KMS-11 (cell line): Measurements from ENCODE around the gene COL1A2.

Experiments used
- H2AFZ ChIP-seq: fragments of 200-600 bp; sonication (generic); 2 replicates; pipeline ENCODE4 v1.6.1; 2016; ENCODE audit warnings: antibody characterized with exemption, mixed run types, low read depth
- H3K27ac ChIP-seq: fragments of 200-600 bp; sonication (generic); 2 replicates; pipeline ENCODE4 v1.6.1; 2016; ENCODE audit warnings: mild to moderate bottlenecking, mixed run types
- H3K27me3 ChIP-seq: fragments of 200-600 bp; sonication (generic); 2 replicates; pipeline ENCODE4 v1.6.1; 2017; ENCODE audit warnings: mild to moderate bottlenecking, low read depth, mixed run types, moderate library complexity; ENCODE audit not compliant: insufficient read depth
- H3K36me3 ChIP-seq: fragments of 200-600 bp; sonication (generic); 2 replicates; pipeline ENCODE4 v1.6.1; 2017; ENCODE audit warnings: mild to moderate bottlenecking, mixed run types; ENCODE audit not compliant: insufficient read depth
- H3K4me1 ChIP-seq: fragments of 200-600 bp; sonication (generic); 2 replicates; pipeline ENCODE4 v1.6.1; 2016; ENCODE audit warnings: mild to moderate bottlenecking, low read depth, mixed run types; ENCODE audit not compliant: poor library complexity, severe bottlenecking
- H3K4me2 ChIP-seq: fragments of 200-600 bp; sonication (generic); 2 replicates; pipeline ENCODE4 v1.7.0; 2016; ENCODE audit warnings: mild to moderate bottlenecking, mixed run types
- H3K4me3 ChIP-seq: fragments of 200-600 bp; sonication (generic); IDR thresholded peaks from 2 replicates; pipeline ENCODE4 v1.6.1; 2017; ENCODE audit warnings: low read depth, low read length, mixed read lengths; ENCODE audit not compliant: insufficient read depth
- H3K79me2 ChIP-seq: fragments of 200-600 bp; sonication (generic); 2 replicates; pipeline ENCODE4 v1.6.1; 2016; ENCODE audit warnings: low read depth, mixed run types; ENCODE audit not compliant: insufficient read depth
- H3K9ac ChIP-seq: fragments of 200-600 bp; sonication (generic); 2 replicates; pipeline ENCODE4 v1.6.1; 2016; ENCODE audit warnings: mild to moderate bottlenecking, mixed run types
- H4K20me1 ChIP-seq: fragments of 200-600 bp; sonication (generic); 2 replicates; pipeline ENCODE4 v1.6.1; 2016; ENCODE audit warnings: mild to moderate bottlenecking, mixed run types; ENCODE audit not compliant: insufficient read depth
- TF ChIP-seq, protein P1 (sequence below): fragments of 200-600 bp; sonication (generic); conservative IDR thresholded peaks from 2 replicates; pipeline ENCODE4 v1.6.1; 2017; ENCODE audit warnings: low read depth, mild to moderate bottlenecking, antibody characterized with exemption, low read length, moderate library complexity, mixed read lengths

COL1A2 gene

DNA sequence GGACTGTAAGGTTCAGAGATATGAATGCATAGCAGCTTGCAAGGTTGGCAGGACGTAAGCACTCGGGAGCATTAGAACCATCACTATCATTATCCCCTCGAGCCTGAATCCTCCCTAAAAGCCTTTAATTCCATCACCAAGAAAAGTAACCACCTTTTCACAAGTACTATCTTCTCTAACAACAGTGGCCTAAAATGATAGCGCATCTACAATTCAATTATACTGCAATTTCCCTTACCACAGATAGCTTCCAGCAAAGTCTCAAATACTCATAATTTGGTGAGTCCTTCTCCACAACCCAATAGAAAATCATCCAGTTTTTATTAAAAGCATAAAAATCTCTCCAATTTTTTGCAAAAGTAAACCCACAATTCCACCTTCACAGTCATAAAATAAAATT lies 42.0 kb downstream of the COL1A2 start:
- Histone ChIP-seq H3K27ac (no peak overlapping the region), H3K9ac (no peak overlapping the region), H3K4me3 (no peak overlapping the region), H3K4me2 (no peak overlapping the region), H3K36me3 (no peaks in the 10 kb centered on the region), H4K20me1 (no peaks in the 10 kb centered on the region), H3K27me3 (no peaks in the 10 kb centered on the region), H3K79me2 (no peaks in the 10 kb centered on the region), H3K4me1 (no peaks in the 10 kb centered on the region), H2AFZ (no peak overlapping the region)
- TF ChIP-seq, protein P1, sequence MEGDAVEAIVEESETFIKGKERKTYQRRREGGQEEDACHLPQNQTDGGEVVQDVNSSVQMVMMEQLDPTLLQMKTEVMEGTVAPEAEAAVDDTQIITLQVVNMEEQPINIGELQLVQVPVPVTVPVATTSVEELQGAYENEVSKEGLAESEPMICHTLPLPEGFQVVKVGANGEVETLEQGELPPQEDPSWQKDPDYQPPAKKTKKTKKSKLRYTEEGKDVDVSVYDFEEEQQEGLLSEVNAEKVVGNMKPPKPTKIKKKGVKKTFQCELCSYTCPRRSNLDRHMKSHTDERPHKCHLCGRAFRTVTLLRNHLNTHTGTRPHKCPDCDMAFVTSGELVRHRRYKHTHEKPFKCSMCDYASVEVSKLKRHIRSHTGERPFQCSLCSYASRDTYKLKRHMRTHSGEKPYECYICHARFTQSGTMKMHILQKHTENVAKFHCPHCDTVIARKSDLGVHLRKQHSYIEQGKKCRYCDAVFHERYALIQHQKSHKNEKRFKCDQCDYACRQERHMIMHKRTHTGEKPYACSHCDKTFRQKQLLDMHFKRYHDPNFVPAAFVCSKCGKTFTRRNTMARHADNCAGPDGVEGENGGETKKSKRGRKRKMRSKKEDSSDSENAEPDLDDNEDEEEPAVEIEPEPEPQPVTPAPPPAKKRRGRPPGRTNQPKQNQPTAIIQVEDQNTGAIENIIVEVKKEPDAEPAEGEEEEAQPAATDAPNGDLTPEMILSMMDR = no peak

DNA sequence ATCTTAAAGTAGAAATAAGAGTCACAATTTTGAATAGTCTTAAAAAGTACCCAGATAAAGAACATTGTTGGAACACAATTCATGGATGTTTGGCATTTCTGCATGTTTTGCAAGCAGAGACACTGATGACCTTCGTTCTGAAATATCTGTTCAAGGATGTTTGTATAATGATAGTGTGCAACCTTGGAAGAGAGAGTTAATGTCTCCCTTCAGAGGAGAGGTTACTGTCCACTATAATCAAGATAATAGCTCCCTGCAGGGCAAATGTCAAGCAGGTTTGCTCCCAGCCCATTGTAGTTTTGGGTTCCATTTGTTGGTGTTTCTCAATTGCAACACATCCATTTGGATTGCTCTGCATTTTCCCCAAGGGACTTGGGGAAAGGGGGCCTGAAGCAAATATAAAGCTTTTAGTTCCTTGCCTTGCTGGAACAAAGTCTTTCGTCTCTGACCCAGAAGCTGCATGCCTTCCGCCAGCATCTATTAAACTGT lies 45.2 kb downstream of the COL1A2 start:
- TF ChIP-seq, protein P1 = no peak
- H2AFZ ChIP-seq = no peak overlapping the region
- no peaks in the 10 kb centered on the region for H3K79me2 ChIP-seq
- no peak overlapping the region for H3K27ac ChIP-seq
- no peaks in the 10 kb centered on the region for H3K36me3 ChIP-seq
- H3K9ac ChIP-seq = no peak overlapping the region
- no peaks in the 10 kb centered on the region for H3K4me1 ChIP-seq
- no peaks in the 10 kb centered on the region for H3K27me3 ChIP-seq
- H3K4me2 ChIP-seq = no peak overlapping the region
- no peaks in the 10 kb centered on the region for H4K20me1 ChIP-seq
- no peak overlapping the region for H3K4me3 ChIP-seq

DNA sequence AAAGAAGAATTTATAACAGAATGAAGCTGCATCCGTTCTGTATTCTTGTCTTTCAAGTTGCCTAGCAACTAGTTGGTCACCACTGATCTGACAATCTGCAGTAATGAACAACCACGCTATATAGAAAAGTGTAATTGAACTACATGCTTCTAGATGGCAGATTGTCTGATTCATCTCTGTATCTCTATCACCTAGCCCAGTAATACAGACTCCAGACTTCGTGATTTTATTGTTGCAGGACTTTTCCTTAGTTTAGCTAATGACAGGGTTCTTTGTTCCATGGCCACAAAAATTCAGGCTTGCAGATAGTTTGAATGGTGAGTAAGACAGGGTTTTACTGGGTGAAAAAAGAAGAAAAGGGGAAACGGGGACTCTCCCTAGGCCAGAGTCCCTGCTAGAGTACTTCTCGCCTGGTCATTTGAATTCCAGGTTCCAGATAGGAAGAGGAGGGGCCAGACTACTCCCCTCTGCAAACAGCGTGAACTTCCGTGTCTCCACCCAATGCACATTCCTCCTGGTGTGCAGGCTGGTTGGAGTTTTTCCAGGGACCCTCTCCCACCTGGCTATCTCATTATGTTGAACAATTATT lies 45.9 kb downstream of the COL1A2 start:
- H3K36me3 ChIP-seq = no peaks in the 10 kb centered on the region
- no peaks in the 10 kb centered on the region for H3K27me3 ChIP-seq
- H3K27ac ChIP-seq = no peak overlapping the region
- no peak overlapping the region for H2AFZ ChIP-seq
- TF ChIP-seq, protein P1 = no peak
- H3K79me2 ChIP-seq = no peaks in the 10 kb centered on the region
- H3K4me2 ChIP-seq = no peak overlapping the region
- H3K9ac ChIP-seq = no peak overlapping the region
- H3K4me1 ChIP-seq = no peaks in the 10 kb centered on the region
- no peak overlapping the region for H3K4me3 ChIP-seq
- H4K20me1 ChIP-seq = no peaks in the 10 kb centered on the region

DNA sequence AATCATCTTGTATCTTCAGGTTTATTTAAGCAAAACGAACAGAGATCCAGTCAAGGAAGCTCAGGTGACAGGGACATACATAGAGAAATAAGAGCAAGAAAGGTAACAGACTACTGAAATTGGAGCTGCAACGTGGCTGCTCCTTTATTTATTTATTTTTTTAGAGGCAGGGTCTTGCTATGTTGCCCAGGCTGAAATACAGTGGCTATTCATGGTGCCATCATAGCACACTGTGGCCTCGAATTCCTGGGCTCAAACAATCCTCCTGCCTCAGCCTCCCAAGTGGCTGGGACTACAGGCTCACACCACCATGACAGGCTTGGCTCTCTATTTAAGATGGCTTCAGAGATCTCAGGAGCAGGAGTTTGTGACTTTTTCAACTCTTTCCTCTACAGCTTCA lies 46.4 kb downstream of the COL1A2 start:
- Histone ChIP-seq H3K9ac (no peak overlapping the region), H2AFZ (no peak overlapping the region), H3K4me2 (no peak overlapping the region), H3K27ac (no peak overlapping the region), H3K79me2 (no peaks in the 10 kb centered on the region), H3K27me3 (no peaks in the 10 kb centered on the region), H3K36me3 (no peaks in the 10 kb centered on the region), H4K20me1 (no peaks in the 10 kb centered on the region), H3K4me3 (no peak overlapping the region), H3K4me1 (no peaks in the 10 kb centered on the region)
- TF ChIP-seq, protein P1 = no peak
